HepG2 (cell line): ENCODE data around the gene DGCR6.

Source experiments
- DNMT1 ChIP-seq: sonication (generic); formaldehyde crosslinking; IDR thresholded peaks from 2 replicates; pipeline ENCODE4 v1.5.1; 2020; ENCODE audit warnings: mild to moderate bottlenecking, missing genetic modification reagents
- POLR2AphosphoS5 ChIP-seq: IDR thresholded peaks from 2 replicates; pipeline ENCODE4 v1.6.1; 2012; ENCODE audit warnings: low read depth, low read length
- SIN3A ChIP-seq: IDR thresholded peaks from 2 replicates; pipeline ENCODE4 v1.6.1; 2011; ENCODE audit warnings: low read depth, mild to moderate bottlenecking, control low read depth, low read length, borderline replicate concordance
- ZNF557 ChIP-seq: sonication (generic); formaldehyde crosslinking; IDR thresholded peaks from 2 replicates; pipeline ENCODE4 v1.4.0; 2020; ENCODE audit warnings: missing genetic modification reagents

- no peak for TF ChIP-seq SIN3A
- no peak for TF ChIP-seq ZNF557 (CRISPR knock-in tag)
- no peak for TF ChIP-seq DNMT1
- TF ChIP-seq POLR2AphosphoS5 = no peak
Observed at GRCh38 chr22:18925368-18926064, 19.4 kb downstream of the DGCR6 start.
